SK-N-SH (cell line): ENCODE measurements around the gene ST3GAL2. TPM values are rescaled to one million over a fixed set of nuclear protein-coding genes. Genes with fewer than 3 reads are reported as not detected.

Source experiments
- CTCF ChIA-PET: fragments of 300-600, 350-600 bp; formaldehyde crosslinking; extraction: SDS; loops from one replicate; lab custom pipeline; 2021; lab: Yijun Ruan, JAX
- POLR2A ChIA-PET: fragments of 350-600 bp; sonication (Branson Sonifier 250); formaldehyde crosslinking; extraction: SDS; loops from one replicate; lab custom pipeline; 2020; ENCODE audit warnings: antibody characterized with exemption, inconsistent platforms; lab: Yijun Ruan, JAX
- DNase-seq: peaks from one replicate; pipeline ENCODE4 v3.0.0; 2012
- H2AFZ ChIP-seq: fragments of 200-600 bp; sonication (generic); 2 replicates; pipeline ENCODE4 v1.8.1; 2016; ENCODE audit warnings: antibody characterized with exemption, mild to moderate bottlenecking, low read depth
- H3F3A ChIP-seq: fragments of 200-600 bp; sonication (generic); replicated peaks from 2 replicates; pipeline ENCODE3; 2016; ENCODE audit warnings: antibody characterized with exemption, mild to moderate bottlenecking; ENCODE audit not compliant: insufficient read depth
- H3K27ac ChIP-seq, 2 experiments: fragments of 200-500 bp in 1 of 2; fragments of 200-600 bp in 1 of 2; sonication (Bioruptor generic) in 1 of 2; sonication (generic), shearing (Covaris generic) in 1 of 2; 2 replicates each; pipeline versions ENCODE4 v1.5.1 to v1.6.1; 2014 to 2016; ENCODE audit warnings: low read depth in 2 of 2, inconsistent platforms in 1 of 2, low read length in 1 of 2, mild to moderate bottlenecking in 1 of 2, mixed read lengths in 1 of 2
- H3K27me3 ChIP-seq: fragments of 200-600 bp; sonication (generic), shearing (Covaris generic); 2 replicates; pipeline ENCODE4 v1.6.1; 2016; ENCODE audit warnings: mixed run types; ENCODE audit not compliant: insufficient read depth
- H3K36me3 ChIP-seq, 2 experiments: fragments of 200-500 bp in 1 of 2; fragments of 200-600 bp in 1 of 2; sonication (Bioruptor generic) in 1 of 2; sonication (generic) in 1 of 2; replicated peaks in 1 of 2; 2 replicates each; pipeline versions ENCODE3 to v1.5.1; 2014 to 2016; ENCODE audit warnings: low read length in 1 of 2, mild to moderate bottlenecking in 1 of 2; ENCODE audit not compliant: insufficient read depth in 2 of 2, control insufficient read depth in 1 of 2
- H3K4me1 ChIP-seq, 2 experiments: fragments of 200-500 bp in 1 of 2; fragments of 200-600 bp in 1 of 2; sonication (Bioruptor generic) in 1 of 2; sonication (generic), shearing (Covaris generic) in 1 of 2; 2 replicates each; pipeline versions ENCODE4 v1.5.1 to v1.6.1; 2014 to 2016; ENCODE audit warnings: low read depth in 1 of 2, low read length in 1 of 2, mixed run types in 1 of 2; ENCODE audit not compliant: insufficient read depth in 2 of 2, control insufficient read depth in 1 of 2
- H3K4me2 ChIP-seq: fragments of 200-600 bp; sonication (generic), shearing (Covaris generic); 2 replicates; pipeline ENCODE4 v1.6.1; 2017; ENCODE audit warnings: mixed run types
- H3K4me3 ChIP-seq, 2 experiments: fragments of 200-500 bp in 1 of 2; fragments of 200-600 bp in 1 of 2; sonication (Bioruptor generic) in 1 of 2; sonication (generic), shearing (Covaris generic) in 1 of 2; 2 replicates each; pipeline versions ENCODE4 v1.5.1 to v1.8.1; 2014 to 2016; ENCODE audit warnings: low read depth in 2 of 2, inconsistent platforms in 1 of 2, low read length in 1 of 2, mild to moderate bottlenecking in 1 of 2, mixed read lengths in 1 of 2, moderate library complexity in 1 of 2
- H3K79me2 ChIP-seq: fragments of 200-600 bp; sonication (generic); 2 replicates; pipeline ENCODE4 v1.8.1; 2017; ENCODE audit warnings: mild to moderate bottlenecking; ENCODE audit not compliant: insufficient read depth
- H3K9ac ChIP-seq: fragments of 200-600 bp; sonication (generic); 2 replicates; pipeline ENCODE4 v1.6.1; 2017; ENCODE audit warnings: mixed run types
- H3K9me2 ChIP-seq: fragments of 200-600 bp; sonication (generic); 2 replicates; pipeline ENCODE4 v1.6.1; 2017; ENCODE audit warnings: mixed run types
- H3K9me3 ChIP-seq: fragments of 200-600 bp; sonication (generic); 2 replicates; pipeline ENCODE4 v1.6.1; 2017; ENCODE audit warnings: mixed run types, mild to moderate bottlenecking, moderate library complexity
- H4K20me1 ChIP-seq: fragments of 200-600 bp; sonication (generic); 2 replicates; pipeline ENCODE4 v1.6.1; 2017; ENCODE audit warnings: mild to moderate bottlenecking, mixed run types; ENCODE audit not compliant: insufficient read depth
- CHD2 ChIP-seq: fragments of 150-350 bp; IDR thresholded peaks from 2 replicates; pipeline ENCODE4 v1.6.1; 2018; ENCODE audit warnings: low read length; ENCODE audit not compliant: partially characterized antibody
- FOXJ3 ChIP-seq: sonication (generic); formaldehyde crosslinking; IDR thresholded peaks from 2 replicates; pipeline ENCODE4 v1.5.1; 2020; ENCODE audit warnings: mild to moderate bottlenecking, missing genetic modification reagents
- IRF3 ChIP-seq: fragments of 150-350 bp; IDR thresholded peaks from 2 replicates; pipeline ENCODE4 v1.6.1; 2016; ENCODE audit warnings: mild to moderate bottlenecking, low read depth, low read length
- JUND ChIP-seq: IDR thresholded peaks from 2 replicates; pipeline ENCODE4 v1.4.0; 2012
- MXI1 ChIP-seq: IDR thresholded peaks from 2 replicates; pipeline ENCODE4 v1.6.1; 2012; ENCODE audit warnings: mild to moderate bottlenecking, low read depth, low read length, improper control_type of control experiment
- NRF1 ChIP-seq: IDR thresholded peaks from 2 replicates; pipeline ENCODE4 v1.6.1; 2012; ENCODE audit warnings: low read depth, mild to moderate bottlenecking, low read length
- RCOR1 ChIP-seq: fragments of 150-350 bp; IDR thresholded peaks from 2 replicates; pipeline ENCODE4 v1.6.1; 2017; ENCODE audit warnings: antibody characterized with exemption, low read length
- REST ChIP-seq: IDR thresholded peaks from 2 replicates; pipeline ENCODE4 v1.6.1; 2012; ENCODE audit warnings: mild to moderate bottlenecking, low read depth, low read length, moderate library complexity
- RXRA ChIP-seq: IDR thresholded peaks from 2 replicates; pipeline ENCODE4 v1.4.0; 2012; ENCODE audit warnings: low read depth, mild to moderate bottlenecking, borderline replicate concordance
- SMC3 ChIP-seq: IDR thresholded peaks from 2 replicates; pipeline ENCODE4 v1.6.1; 2012; ENCODE audit warnings: low read depth, low read length, improper control_type of control experiment
- TCF12 ChIP-seq: IDR thresholded peaks from 2 replicates; pipeline ENCODE4 v1.4.0; 2012
- USF1 ChIP-seq: IDR thresholded peaks from 2 replicates; pipeline ENCODE4 v1.4.0; 2012; ENCODE audit warnings: low read depth, borderline replicate concordance
- WGBS: methylation state at CpG from one replicate; pipeline ENCODE4 v1.1.6; 2017; ENCODE audit warnings: low lambda C conversion rate; 5-methylcytosine and 5-hydroxymethylcytosine counted together
- polyA plus RNA-seq, 3 experiments: library from polyadenylated mRNA; depleted of rRNA; stranded (reverse); fragments of >200 nt; gene quantifications; 2 replicates each; pipeline ENCODE4 v1.2.3, GENCODE V29; 2012

ST3GAL2 gene
- polyA plus RNA-seq, 1 of the 3 experiments (the other 2 are of a cell fraction), result 19.9 TPM

- Histone ChIP-seq H4K20me1 (peaks cover 6% of the 10 kb centered on the region), H3K9me3 (no peaks in the 10 kb centered on the region), H2AFZ (no peak overlapping the region), H3K9ac (no peak overlapping the region)
- POLR2A ChIA-PET, result no interaction called here
- DNase-seq, result no peak
- TF ChIP-seq IRF3, result no peak
- TF ChIP-seq USF1, result no peak
- TF ChIP-seq JUND, result no peak
- no peak for TF ChIP-seq MXI1
- TF ChIP-seq NRF1, result no peak
- TF ChIP-seq RCOR1, result no peak
- no peak for TF ChIP-seq SMC3
- TF ChIP-seq RXRA, result no peak
- no peak for TF ChIP-seq CHD2
- TF ChIP-seq FOXJ3, result no peak
- TF ChIP-seq REST, result no peak
- TF ChIP-seq TCF12, result no peak
- TF ChIP-seq, all 33 proteins: peak for 0
- H3K4me1 ChIP-seq, result peaks cover 7 to 21% of the 10 kb centered on the region in 2 experiments; a peak in 3 of 4 replicates
- no peaks in the 10 kb centered on the region for H3K9me2 ChIP-seq
- peaks cover 18% of the 10 kb centered on the region for H3F3A ChIP-seq
- CTCF ChIA-PET, result interaction anchor here (1.3 to 2.6 kb wide), 2 partner anchors 12 to 15 kb away, joined by 3 to 14 read pairs; partner anchors contain the start of gene FCSK
- 89% methylated on average over 8 of the region's 8 CpGs for WGBS
- H3K79me2 ChIP-seq, result peaks cover 20% of the 10 kb centered on the region
- no peak overlapping the region for H3K27ac ChIP-seq
- H3K4me2 ChIP-seq, result no peak overlapping the region
- no peaks in the 10 kb centered on the region for H3K36me3 ChIP-seq
- H3K4me3 ChIP-seq, result no peak overlapping the region
- no peaks in the 10 kb centered on the region for H3K27me3 ChIP-seq
Observed at GRCh38 chr16:70441406-70441990, 2.6 kb upstream of the ST3GAL2 start.
